Measurements from ENCODE around the gene SREBF1. TPM values are rescaled to one million over a fixed set of nuclear protein-coding genes. Genes with fewer than 3 reads are reported as not detected.

SREBF1 gene
- total and polyA plus RNA-seq, 2 of the 8 experiments (the other 6 are each of a cell fraction or from before 2014, with no cell fraction given): 28.6 to 70.8 TPM

GRCh38 chr17:17814162-17815061 is 22.4 kb downstream of the SREBF1 start:
- H3K27me3 ChIP-seq (replicated peaks in 1 of 4; ENCODE audit: control insufficient read depth in 3 of 4, extremely low read depth in 1 of 4, insufficient read depth in 3 of 4, low read length in 3 of 4): peaks cover 0 to 12% (median 6%) of the 10 kb centered on the region in 4 experiments; a peak in 5 of 7 replicates
- no peak overlapping the region for H2BK120ac ChIP-seq (replicated peaks; ENCODE audit: low read depth, low read length)
- H2AK5ac ChIP-seq (ENCODE audit: low read depth, low read length): no peak overlapping the region
- peaks cover 11% of the 10 kb centered on the region; the same call in 1 of the 2 replicates for H3K79me1 ChIP-seq (ENCODE audit: low read depth, low read length)
- H2BK20ac ChIP-seq (ENCODE audit: low read length): no peak overlapping the region
- ChIA-PET POLR2A (ENCODE audit: partially characterized antibody) (interaction anchor here (0.7 to 24.7 kb wide), 4 partner anchors 16 to 35 kb away, joined by 3 to 532 read pairs (median 4); partner anchors contain the start of gene SREBF1), CTCF (ENCODE audit: partially characterized antibody) (interaction anchor here (0.5 to 18.1 kb wide), 14 partner anchors 13 to 1239 kb away, joined by 3 to 375 read pairs (median 4); no protein-coding TSS in a partner anchor)
- DNase-seq (ENCODE audit: low read depth in 1 of 2, low spot score in 2 of 2) (no peak), FAIRE-seq (no peak)
- H3K56ac ChIP-seq (replicated peaks; ENCODE audit: insufficient read length, low read depth, low read length): no peak overlapping the region
- H4K5ac ChIP-seq (ENCODE audit: insufficient read length, low read depth, low read length): no peak overlapping the region
- H3K18ac ChIP-seq (ENCODE audit: extremely low read depth, low read length): no peak overlapping the region
- no peak overlapping the region for H2BK15ac ChIP-seq (ENCODE audit: low read length)
- no peak overlapping the region for H3K4me3 ChIP-seq (ENCODE audit: extremely low read depth in 1 of 4, insufficient read depth in 2 of 4, low read depth in 3 of 4, low read length in 4 of 4)
- H3K9ac ChIP-seq (replicated peaks in 1 of 4; ENCODE audit: extremely low read depth in 1 of 4, low read depth in 3 of 4, low read length in 3 of 4): no peak overlapping the region
- 88% methylated on average over 17 of the region's 20 CpGs; no CpG with 5 or more reads in 1 of the 2 experiments for WGBS, 2 experiments (ENCODE audit: extremely low coverage in 1 of 2, insufficient coverage in 1 of 2, insufficient read length in 1 of 2, insufficient replicate concordance in 2 of 2, low coverage in 1 of 2, low lambda C conversion rate in 2 of 2, missing lambda C conversion rate in 1 of 2)
- H3K4me1 ChIP-seq (replicated peaks in 1 of 4; ENCODE audit: control insufficient read depth in 3 of 4, insufficient read depth in 4 of 4, low read length in 3 of 4): peaks cover 0 to 20% (median 12%) of the 10 kb centered on the region in 4 experiments; a peak in 6 of 7 replicates
- no peak overlapping the region for H3K23ac ChIP-seq (ENCODE audit: insufficient read length)
- H2BK12ac ChIP-seq (ENCODE audit: low read depth, low read length): no peak overlapping the region
- H3K23me2 ChIP-seq (ENCODE audit: low read depth, low read length): peaks cover 9% of the 10 kb centered on the region; the same call in 1 of the 2 replicates
- peaks cover 12 to 26% of the 10 kb centered on the region in 2 experiments for H4K20me1 ChIP-seq (replicated peaks in 1 of 2; ENCODE audit: control insufficient read depth in 1 of 2, insufficient read depth in 2 of 2, low read length in 2 of 2)
- TF ChIP-seq CTBP2 (IDR thresholded peaks at IDR 0.05; ENCODE audit: borderline replicate concordance, insufficient read depth, insufficient read length, low read length): no peak
- no peak for TF ChIP-seq GABPA (IDR thresholded peaks at IDR 0.05; ENCODE audit: borderline replicate concordance, insufficient read depth, low read length)
- no peak for TF ChIP-seq CREB1 (IDR thresholded peaks at IDR 0.05)
- TF ChIP-seq EP300 (IDR thresholded peaks at IDR 0.05; ENCODE audit: borderline replicate concordance in 1 of 2, low read depth in 2 of 2, low read length in 2 of 2): no peak
- TF ChIP-seq BCL11A (IDR thresholded peaks at IDR 0.05; ENCODE audit: low read depth in 2 of 2, low read length in 2 of 2): no peak
- TF ChIP-seq RNF2 (IDR thresholded peaks at IDR 0.05; ENCODE audit: borderline replicate concordance, low read depth, low read length, missing control alignments, poor library complexity, severe bottlenecking): no peak
- no peak for TF ChIP-seq SP4 (IDR thresholded peaks at IDR 0.05; ENCODE audit: low read length)
- H4K8ac ChIP-seq (ENCODE audit: extremely low read depth, insufficient read depth, low read length): peak overlapping the region; percentile 53
- no peak overlapping the region for H3K4ac ChIP-seq (replicated peaks; ENCODE audit: insufficient read length, low read depth, low read length)
- H2AFZ ChIP-seq (ENCODE audit: low read length): no peak overlapping the region
- no peak overlapping the region for H3K27ac ChIP-seq (ENCODE audit: low read depth, low read length)
- no peaks in the 10 kb centered on the region for H3K9me3 ChIP-seq (ENCODE audit: insufficient read depth in 2 of 2, low read depth in 1 of 2, low read length in 1 of 2)
- H3K36me3 ChIP-seq (ENCODE audit: control insufficient read depth in 2 of 4, insufficient read depth in 4 of 4, low read length in 3 of 4): peaks cover 23 to 54% (median 40%) of the 10 kb centered on the region in 4 experiments; a peak in 7 of 8 replicates
- no peak overlapping the region for H4K91ac ChIP-seq (replicated peaks; ENCODE audit: insufficient read length, low read length)
- no peak overlapping the region for H3K14ac ChIP-seq (ENCODE audit: insufficient read length)
- H2BK5ac ChIP-seq (ENCODE audit: low read depth, low read length): no peak overlapping the region
- no peaks in the 10 kb centered on the region for H3K79me2 ChIP-seq (ENCODE audit: control insufficient read depth in 1 of 2, insufficient read depth in 2 of 2, low read length in 2 of 2)
- no peak overlapping the region for H3K4me2 ChIP-seq (ENCODE audit: insufficient read depth in 1 of 2, low read depth in 2 of 2, low read length in 2 of 2)
